SK-N-SH (cell line): ENCODE results near the gene ZNF688. TPM values are rescaled to one million over a fixed set of nuclear protein-coding genes. Genes with fewer than 3 reads are reported as not detected.

Source experiments
- CTCF ChIA-PET: fragments of 300-600, 350-600 bp; formaldehyde crosslinking; extraction: SDS; loops from one replicate; lab custom pipeline; 2021; lab: Yijun Ruan, JAX
- POLR2A ChIA-PET: fragments of 350-600 bp; sonication (Branson Sonifier 250); formaldehyde crosslinking; extraction: SDS; loops from one replicate; lab custom pipeline; 2020; ENCODE audit warnings: antibody characterized with exemption, inconsistent platforms; lab: Yijun Ruan, JAX
- DNase-seq: peaks from one replicate; pipeline ENCODE4 v3.0.0; 2012
- H2AFZ ChIP-seq: fragments of 200-600 bp; sonication (generic); 2 replicates; pipeline ENCODE4 v1.8.1; 2016; ENCODE audit warnings: antibody characterized with exemption, mild to moderate bottlenecking, low read depth
- H3F3A ChIP-seq: fragments of 200-600 bp; sonication (generic); replicated peaks from 2 replicates; pipeline ENCODE3; 2016; ENCODE audit warnings: antibody characterized with exemption, mild to moderate bottlenecking; ENCODE audit not compliant: insufficient read depth
- H3K27ac ChIP-seq, 2 experiments: fragments of 200-500 bp in 1 of 2; fragments of 200-600 bp in 1 of 2; sonication (Bioruptor generic) in 1 of 2; sonication (generic), shearing (Covaris generic) in 1 of 2; 2 replicates each; pipeline versions ENCODE4 v1.5.1 to v1.6.1; 2014 to 2016; ENCODE audit warnings: low read depth in 2 of 2, inconsistent platforms in 1 of 2, low read length in 1 of 2, mild to moderate bottlenecking in 1 of 2, mixed read lengths in 1 of 2
- H3K27me3 ChIP-seq: fragments of 200-600 bp; sonication (generic), shearing (Covaris generic); 2 replicates; pipeline ENCODE4 v1.6.1; 2016; ENCODE audit warnings: mixed run types; ENCODE audit not compliant: insufficient read depth
- H3K36me3 ChIP-seq, 2 experiments: fragments of 200-500 bp in 1 of 2; fragments of 200-600 bp in 1 of 2; sonication (Bioruptor generic) in 1 of 2; sonication (generic) in 1 of 2; replicated peaks in 1 of 2; 2 replicates each; pipeline versions ENCODE3 to v1.5.1; 2014 to 2016; ENCODE audit warnings: low read length in 1 of 2, mild to moderate bottlenecking in 1 of 2; ENCODE audit not compliant: insufficient read depth in 2 of 2, control insufficient read depth in 1 of 2
- H3K4me1 ChIP-seq, 2 experiments: fragments of 200-500 bp in 1 of 2; fragments of 200-600 bp in 1 of 2; sonication (Bioruptor generic) in 1 of 2; sonication (generic), shearing (Covaris generic) in 1 of 2; 2 replicates each; pipeline versions ENCODE4 v1.5.1 to v1.6.1; 2014 to 2016; ENCODE audit warnings: low read depth in 1 of 2, low read length in 1 of 2, mixed run types in 1 of 2; ENCODE audit not compliant: insufficient read depth in 2 of 2, control insufficient read depth in 1 of 2
- H3K4me2 ChIP-seq: fragments of 200-600 bp; sonication (generic), shearing (Covaris generic); 2 replicates; pipeline ENCODE4 v1.6.1; 2017; ENCODE audit warnings: mixed run types
- H3K4me3 ChIP-seq, 2 experiments: fragments of 200-500 bp in 1 of 2; fragments of 200-600 bp in 1 of 2; sonication (Bioruptor generic) in 1 of 2; sonication (generic), shearing (Covaris generic) in 1 of 2; 2 replicates each; pipeline versions ENCODE4 v1.5.1 to v1.8.1; 2014 to 2016; ENCODE audit warnings: low read depth in 2 of 2, inconsistent platforms in 1 of 2, low read length in 1 of 2, mild to moderate bottlenecking in 1 of 2, mixed read lengths in 1 of 2, moderate library complexity in 1 of 2
- H3K79me2 ChIP-seq: fragments of 200-600 bp; sonication (generic); 2 replicates; pipeline ENCODE4 v1.8.1; 2017; ENCODE audit warnings: mild to moderate bottlenecking; ENCODE audit not compliant: insufficient read depth
- H3K9ac ChIP-seq: fragments of 200-600 bp; sonication (generic); 2 replicates; pipeline ENCODE4 v1.6.1; 2017; ENCODE audit warnings: mixed run types
- H3K9me2 ChIP-seq: fragments of 200-600 bp; sonication (generic); 2 replicates; pipeline ENCODE4 v1.6.1; 2017; ENCODE audit warnings: mixed run types
- H3K9me3 ChIP-seq: fragments of 200-600 bp; sonication (generic); 2 replicates; pipeline ENCODE4 v1.6.1; 2017; ENCODE audit warnings: mixed run types, mild to moderate bottlenecking, moderate library complexity
- H4K20me1 ChIP-seq: fragments of 200-600 bp; sonication (generic); 2 replicates; pipeline ENCODE4 v1.6.1; 2017; ENCODE audit warnings: mild to moderate bottlenecking, mixed run types; ENCODE audit not compliant: insufficient read depth
- CHD2 ChIP-seq: fragments of 150-350 bp; IDR thresholded peaks from 2 replicates; pipeline ENCODE4 v1.6.1; 2018; ENCODE audit warnings: low read length; ENCODE audit not compliant: partially characterized antibody
- ELF1 ChIP-seq: IDR thresholded peaks from 2 replicates; pipeline ENCODE4 v1.4.0; 2012
- EP300 ChIP-seq, 2 experiments: IDR thresholded peaks; 2 replicates each; pipeline versions ENCODE4 v1.4.0 to v1.6.1; 2012; ENCODE audit warnings: borderline replicate concordance in 1 of 2, low read depth in 1 of 2, low read length in 1 of 2
- FOXJ3 ChIP-seq: sonication (generic); formaldehyde crosslinking; IDR thresholded peaks from 2 replicates; pipeline ENCODE4 v1.5.1; 2020; ENCODE audit warnings: mild to moderate bottlenecking, missing genetic modification reagents
- FOXM1 ChIP-seq: IDR thresholded peaks from 2 replicates; pipeline ENCODE4 v1.4.0; 2012; ENCODE audit warnings: low read depth, mild to moderate bottlenecking
- GABPA ChIP-seq: IDR thresholded peaks from 2 replicates; pipeline ENCODE4 v1.4.0; 2012; ENCODE audit warnings: low read depth, mild to moderate bottlenecking
- GATA2 ChIP-seq: sonication (generic); formaldehyde crosslinking; IDR thresholded peaks from 2 replicates; pipeline ENCODE4 v1.5.0; 2020; ENCODE audit warnings: mild to moderate bottlenecking, missing genetic modification reagents
- MAX ChIP-seq: IDR thresholded peaks from 2 replicates; pipeline ENCODE4 v1.4.0; 2012; ENCODE audit warnings: low read depth
- MXI1 ChIP-seq: IDR thresholded peaks from 2 replicates; pipeline ENCODE4 v1.6.1; 2012; ENCODE audit warnings: mild to moderate bottlenecking, low read depth, low read length, improper control_type of control experiment
- POLR2AphosphoS5 ChIP-seq: IDR thresholded peaks from 2 replicates; pipeline ENCODE4 v1.6.1; 2012; ENCODE audit warnings: low read depth, low read length
- REST ChIP-seq: IDR thresholded peaks from 2 replicates; pipeline ENCODE4 v1.6.1; 2012; ENCODE audit warnings: mild to moderate bottlenecking, low read depth, low read length, moderate library complexity
- SIN3A ChIP-seq: IDR thresholded peaks from 2 replicates; pipeline ENCODE4 v1.6.1; 2012; ENCODE audit warnings: low read depth, mild to moderate bottlenecking, low read length, moderate library complexity, borderline replicate concordance
- TAF1 ChIP-seq: IDR thresholded peaks from 2 replicates; pipeline ENCODE4 v1.6.1; 2012; ENCODE audit warnings: low read depth, mild to moderate bottlenecking, low read length, moderate library complexity, borderline replicate concordance
- TCF12 ChIP-seq: IDR thresholded peaks from 2 replicates; pipeline ENCODE4 v1.4.0; 2012
- TEAD4 ChIP-seq: IDR thresholded peaks from 2 replicates; pipeline ENCODE4 v1.4.0; 2012; ENCODE audit warnings: mild to moderate bottlenecking, borderline replicate concordance; ENCODE audit not compliant: insufficient read depth
- USF1 ChIP-seq: IDR thresholded peaks from 2 replicates; pipeline ENCODE4 v1.4.0; 2012; ENCODE audit warnings: low read depth, borderline replicate concordance
- USF2 ChIP-seq: fragments of 150-350 bp; IDR thresholded peaks from 2 replicates; pipeline ENCODE4 v1.6.1; 2017; ENCODE audit warnings: antibody characterized with exemption, low read length, low read depth, borderline replicate concordance
- WGBS: methylation state at CpG from one replicate; pipeline ENCODE4 v1.1.6; 2017; ENCODE audit warnings: low lambda C conversion rate; 5-methylcytosine and 5-hydroxymethylcytosine counted together
- polyA plus RNA-seq, 3 experiments: library from polyadenylated mRNA; depleted of rRNA; stranded (reverse); fragments of >200 nt; gene quantifications; 2 replicates each; pipeline ENCODE4 v1.2.3, GENCODE V29; 2012

The ZNF688 gene
- polyA plus RNA-seq, 1 of the 3 experiments (the other 2 are of a cell fraction): 13.4 TPM

GRCh38 chr16:30570636-30571444, 674 bp downstream of the ZNF688 start:
- TF ChIP-seq REST (peak; percentile 86), CHD2 (no peak)
- Histone ChIP-seq H3K36me3 (no peaks in the 10 kb centered on the region), H3K27ac (peak overlapping the region; percentile 83 to 96), H3K4me1 (peaks cover 5 to 12% of the 10 kb centered on the region in 2 experiments; a peak in 1 of 4 replicates), H3K9me3 (no peaks in the 10 kb centered on the region), H3F3A (peaks cover 16% of the 10 kb centered on the region), H3K27me3 (no peaks in the 10 kb centered on the region), H3K9ac (peak overlapping the region; percentile 87), H2AFZ (peak overlapping the region; percentile 92; the same call in 1 of the 2 replicates), H3K4me3 (peak overlapping the region; percentile 64 to 68), H4K20me1 (no peaks in the 10 kb centered on the region), H3K79me2 (no peaks in the 10 kb centered on the region; the same call in 1 of the 2 replicates), H3K9me2 (no peaks in the 10 kb centered on the region), H3K4me2 (peak overlapping the region; percentile 94)
- CTCF ChIA-PET: interaction anchor here (0.7 to 2.7 kb wide), 11 partner anchors 12 to 161 kb away, joined by 3 to 10 read pairs (median 4); partner anchors contain the start of genes DCTPP1, FBRS, ZNF689 and ZNF747
- DNase-seq: peak; percentile 74
- POLR2A ChIA-PET: interaction anchor here (0.7 to 2.8 kb wide), 7 partner anchors 9 to 114 kb away, joined by 3 to 44 read pairs (median 4); partner anchors contain the start of genes ZNF747, ZNF764 and ZNF785
- WGBS: 37% methylated on average over 11 of the region's 22 CpGs

- Histone ChIP-seq H3K9me3 (no peaks in the 10 kb centered on the region), H3F3A (peaks cover 15% of the 10 kb centered on the region), H3K27ac (peak overlapping the region; percentile 7 to 83; a peak in 2 of 4 replicates), H3K4me2 (no peak overlapping the region), H3K27me3 (no peaks in the 10 kb centered on the region), H3K79me2 (no peaks in the 10 kb centered on the region; the same call in 1 of the 2 replicates), H3K9ac (no peak overlapping the region), H3K4me3 (no peak overlapping the region), H4K20me1 (no peaks in the 10 kb centered on the region), H3K4me1 (peaks cover 5 to 12% of the 10 kb centered on the region in 2 experiments; a peak in 1 of 4 replicates), H3K36me3 (no peaks in the 10 kb centered on the region), H3K9me2 (no peaks in the 10 kb centered on the region), H2AFZ (no peak overlapping the region)
- POLR2A ChIA-PET: interaction anchor here (0.9 to 2.8 kb wide), 3 partner anchors 12 to 35 kb away, joined by 4 to 44 read pairs (median 15); partner anchors contain the start of genes ZNF747, ZNF764 and ZNF785
- CTCF ChIA-PET: interaction anchor here (0.7 to 2.7 kb wide), 8 partner anchors 16 to 160 kb away, joined by 3 to 10 read pairs (median 4); partner anchors contain the start of genes DCTPP1, FBRS, ZNF689 and ZNF747
- WGBS: 93% methylated on average over 10 of the region's 44 CpGs
- DNase-seq: no peak
- no peak for TF ChIP-seq CHD2
- no peak for TF ChIP-seq GABPA
- TF ChIP-seq ELF1: no peak
- no peak for TF ChIP-seq POLR2AphosphoS5
- no peak for TF ChIP-seq GATA2 (CRISPR knock-in tag)
- no peak for TF ChIP-seq TEAD4
- no peak for TF ChIP-seq TCF12
- no peak for TF ChIP-seq FOXJ3
- TF ChIP-seq USF1: no peak
- no peak for TF ChIP-seq SIN3A
- TF ChIP-seq FOXM1: no peak
- no peak for TF ChIP-seq USF2
- no peak for TF ChIP-seq EP300 (IDR thresholded peaks at IDR 0.05; ENCODE audit: borderline replicate concordance in 1 of 2, low read depth in 1 of 2, low read length in 1 of 2)
- no peak for TF ChIP-seq MAX
- no peak for TF ChIP-seq TAF1
- no peak for TF ChIP-seq MXI1
These were observed 1.5 kb downstream of the ZNF688 start for GRCh38 chr16:30569746-30570635.
